HK-2 (cell line): Measurements from ENCODE around the gene ABRAXAS1.

ENCODE experiments used
- DNase-seq: peaks from one replicate; pipeline ENCODE4 v3.0.0-alpha.2; 2018; ENCODE audit not compliant: unreplicated experiment

The ABRAXAS1 gene

DNA sequence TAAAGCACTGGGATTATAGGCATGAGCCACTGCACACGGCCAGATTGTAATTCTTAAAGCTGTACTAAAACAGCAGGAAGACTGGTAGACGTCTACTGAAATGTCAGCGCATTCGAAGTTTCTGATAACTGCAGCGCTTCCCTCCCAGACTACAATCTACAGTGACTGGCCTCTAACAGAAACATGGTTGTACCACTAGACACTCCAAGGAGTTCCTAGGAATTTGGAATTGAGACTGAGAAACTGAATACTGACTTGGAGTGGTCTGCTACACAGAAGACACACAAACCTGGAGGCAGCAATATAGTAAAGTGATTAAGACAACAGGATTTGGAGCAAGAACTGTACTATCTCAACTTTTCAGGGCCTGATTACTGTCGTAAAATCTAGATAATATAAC, 30.2 kb downstream of the ABRAXAS1 start:
- no peak for DNase-seq

DNA sequence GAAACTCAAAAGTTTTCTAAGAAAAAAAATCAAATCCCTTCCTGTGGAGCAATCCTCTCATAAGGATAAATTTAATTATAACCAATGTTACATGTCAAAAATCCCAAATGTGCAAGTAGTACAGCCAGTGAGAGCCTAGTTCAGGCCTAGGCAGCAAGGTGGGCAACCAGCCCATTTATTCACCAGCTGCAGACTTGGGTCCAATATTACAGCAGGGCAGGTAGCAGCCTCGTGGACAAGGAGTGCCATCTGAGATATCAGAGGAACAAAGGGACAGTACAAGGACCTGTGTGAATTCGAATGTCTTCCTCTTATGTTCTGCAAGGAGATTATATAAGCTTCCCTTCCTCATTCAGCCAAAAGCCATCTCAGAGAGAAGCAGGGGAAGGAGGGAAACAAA, 35.9 kb downstream of the ABRAXAS1 start:
- no peak for DNase-seq

GRCh38 chr4:83440899-83441298, 44.0 kb downstream of the ABRAXAS1 start:
- DNase-seq = no peak

- no peak for DNase-seq
These were observed 44.6 kb downstream of the ABRAXAS1 start for GRCh38 chr4:83440148-83440814.

DNA sequence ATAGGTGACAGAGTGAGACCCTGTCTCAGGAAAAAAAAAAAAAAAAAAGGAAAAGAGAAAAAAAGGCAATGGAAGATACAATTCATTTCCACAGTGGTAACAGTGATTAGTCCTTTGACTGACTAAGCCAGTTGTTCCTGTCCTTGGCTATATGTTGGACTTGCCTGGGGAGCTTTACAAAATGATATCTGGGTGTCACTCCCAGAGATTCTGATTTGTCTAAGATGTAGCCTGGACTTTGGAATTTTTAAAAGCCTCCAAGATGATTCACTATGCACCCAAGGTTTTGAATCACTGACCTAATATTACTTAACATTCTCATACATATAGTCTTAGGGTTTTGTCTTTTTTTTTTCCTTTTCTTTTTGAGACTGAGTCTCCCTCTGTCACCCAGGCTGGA, 46.2 kb downstream of the ABRAXAS1 start:
- no peak for DNase-seq

DNA sequence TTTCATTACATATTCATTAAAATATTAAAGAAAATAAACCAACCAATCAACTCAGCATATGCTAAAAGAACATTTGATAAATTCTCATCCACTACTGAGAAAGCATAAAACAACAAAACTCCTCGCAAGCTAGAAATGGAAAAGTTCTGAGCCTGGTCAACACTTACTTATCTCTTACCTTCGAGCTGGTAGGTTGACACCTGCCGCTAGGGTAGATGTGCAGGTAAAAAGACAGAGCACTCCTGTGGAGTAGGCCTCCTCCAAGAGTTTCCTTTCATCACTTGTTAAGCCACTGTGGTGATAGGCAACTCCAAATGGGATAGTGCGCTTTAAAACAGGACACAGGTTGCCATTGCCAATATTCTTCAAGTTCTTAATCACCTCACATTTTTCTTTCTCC, 48.2 kb downstream of the ABRAXAS1 start:
- DNase-seq = no peak

GRCh38 chr4:83431200-83431599, 53.7 kb downstream of the ABRAXAS1 start:
- no peak for DNase-seq

GRCh38 chr4:83418211-83418610, 66.7 kb downstream of the ABRAXAS1 start:
- DNase-seq = no peak

DNA sequence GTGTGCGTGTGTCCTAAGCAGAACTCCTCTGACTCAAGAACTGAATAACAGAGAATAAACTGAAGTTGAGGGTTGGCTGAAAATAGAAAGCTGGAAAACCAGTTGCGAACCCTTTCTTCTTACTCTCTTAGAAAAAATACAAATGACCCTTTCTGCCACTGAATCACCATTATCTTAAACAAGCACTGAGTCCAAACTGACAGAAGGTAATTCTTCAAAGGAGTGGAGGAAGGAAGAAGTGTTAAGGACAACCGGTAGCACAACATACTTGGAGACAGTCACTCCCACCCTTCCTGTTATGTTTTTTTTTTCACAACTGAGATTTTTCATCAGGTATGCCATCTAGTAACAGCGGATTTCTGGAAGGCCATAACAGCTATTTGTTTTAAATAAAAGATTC, 67.3 kb downstream of the ABRAXAS1 start:
- no peak for DNase-seq

GRCh38 chr4:83413676-83414075, 71.2 kb downstream of the ABRAXAS1 start:
- DNase-seq = no peak
